Measurements from ENCODE around the gene PPP1R12B.
"Not testable (repeated sequence)": the region's sequence is repeated elsewhere in the genome, so short reads cannot be mapped to it uniquely, and the experiment has no call there.

Gene PPP1R12B

GRCh38 chr1:202405928-202406327, 57.4 kb downstream of the PPP1R12B start:
- no peak for DNase-seq

- not testable (repeated sequence) for DNase-seq
These were observed 58.4 kb downstream of the PPP1R12B start for GRCh38 chr1:202406896-202407295.

GRCh38 chr1:202407378-202407777, 58.9 kb downstream of the PPP1R12B start:
- peak; percentile 64 to 79 for DNase-seq

GRCh38 chr1:202410251-202410650, 61.8 kb downstream of the PPP1R12B start:
- DNase-seq = not testable (repeated sequence)

GRCh38 chr1:202410854-202411357, 62.4 kb downstream of the PPP1R12B start:
- peak in 1 of 2 experiments; percentile 25 for DNase-seq

DNA sequence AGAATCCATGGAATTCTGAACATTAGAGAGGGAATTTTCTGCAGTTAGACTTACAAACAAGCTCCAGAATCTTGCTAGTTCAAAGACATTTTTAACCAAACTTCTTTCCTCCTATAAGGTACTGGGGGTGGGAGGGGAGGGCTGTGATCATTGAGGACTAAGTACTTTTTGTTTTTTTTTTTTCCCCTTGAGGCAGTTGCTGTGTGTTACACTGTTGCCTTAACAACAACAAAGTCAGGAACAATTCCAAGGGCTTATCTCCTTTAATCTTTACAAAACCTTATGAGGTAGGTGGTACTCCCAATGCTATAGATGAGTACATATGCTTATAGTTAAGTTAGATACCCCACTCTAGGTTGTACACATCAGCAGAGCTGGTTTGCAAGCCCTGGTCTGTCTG, 62.9 kb downstream of the PPP1R12B start:
- DNase-seq = no peak

GRCh38 chr1:202412421-202412820, 63.9 kb downstream of the PPP1R12B start:
- DNase-seq = not testable (repeated sequence)

DNA sequence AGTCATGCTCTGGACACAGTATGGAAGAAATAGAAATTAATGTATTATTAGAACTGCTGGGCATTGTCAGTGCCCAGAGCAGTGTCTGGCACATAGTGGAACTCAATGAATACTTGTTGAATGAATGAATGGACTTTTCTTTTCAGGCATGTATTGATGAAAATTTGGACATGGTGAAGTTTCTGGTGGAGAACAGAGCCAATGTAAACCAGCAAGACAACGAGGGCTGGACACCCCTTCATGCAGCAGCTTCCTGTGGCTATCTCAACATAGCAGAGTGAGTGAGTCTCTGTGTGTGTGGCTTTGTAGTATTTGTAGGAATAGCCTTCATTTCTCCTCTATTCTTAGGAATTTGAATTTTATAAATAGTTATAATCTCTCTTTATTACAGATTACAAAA, 68.1 kb downstream of the PPP1R12B start:
- DNase-seq = no peak

GRCh38 chr1:202417141-202417540, 68.6 kb downstream of the PPP1R12B start:
- DNase-seq = not testable (repeated sequence)

GRCh38 chr1:202417762-202418201, 69.3 kb downstream of the PPP1R12B start:
- not testable (repeated sequence) for DNase-seq

DNA sequence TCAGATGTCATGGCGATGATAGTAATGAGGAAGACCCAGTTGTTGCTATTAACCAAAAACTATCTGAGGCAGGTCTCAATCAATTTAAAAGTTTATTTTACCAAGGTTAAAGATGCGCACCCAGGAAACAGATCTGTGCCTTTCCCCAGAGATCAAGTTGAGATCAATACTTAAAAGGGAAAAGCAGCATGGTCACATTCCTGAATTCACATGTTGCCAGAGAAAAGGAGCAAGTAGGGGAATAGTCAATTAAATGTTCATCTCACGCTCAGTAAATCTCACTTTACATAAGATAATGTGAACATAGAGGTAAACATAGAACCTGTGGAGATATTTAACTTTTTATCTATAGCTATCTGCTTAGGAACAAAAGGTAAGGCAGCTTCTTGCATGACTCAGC, 71.2 kb downstream of the PPP1R12B start:
- not testable (repeated sequence) for DNase-seq

- not testable (repeated sequence) for DNase-seq
These were observed 72.1 kb downstream of the PPP1R12B start for GRCh38 chr1:202420422-202421094.

- not testable (repeated sequence) for DNase-seq
These were observed 74.2 kb downstream of the PPP1R12B start for GRCh38 chr1:202422709-202423108.

DNA sequence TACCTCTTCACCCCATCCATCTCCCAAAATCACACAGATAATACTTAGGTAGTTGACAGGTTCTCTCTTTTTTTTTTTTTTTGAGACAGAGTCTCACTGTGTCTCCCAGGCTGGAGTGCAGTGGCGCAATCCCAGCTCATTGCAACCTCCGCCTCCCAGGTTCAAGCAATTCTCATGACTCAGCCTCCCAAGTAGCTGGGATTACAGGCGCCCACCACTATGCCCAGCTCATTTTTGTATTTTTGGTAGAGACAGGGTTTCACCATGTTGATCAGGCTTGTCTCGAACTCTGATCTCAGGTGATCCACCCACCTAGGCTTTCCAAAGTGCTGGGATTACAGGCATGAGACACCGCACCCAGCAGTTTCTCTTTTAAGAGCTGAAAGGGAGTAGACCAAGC, 75.8 kb downstream of the PPP1R12B start:
- not testable (repeated sequence) for DNase-seq

GRCh38 chr1:202430111-202430510, 81.6 kb downstream of the PPP1R12B start:
- DNase-seq = not testable (repeated sequence)

DNA sequence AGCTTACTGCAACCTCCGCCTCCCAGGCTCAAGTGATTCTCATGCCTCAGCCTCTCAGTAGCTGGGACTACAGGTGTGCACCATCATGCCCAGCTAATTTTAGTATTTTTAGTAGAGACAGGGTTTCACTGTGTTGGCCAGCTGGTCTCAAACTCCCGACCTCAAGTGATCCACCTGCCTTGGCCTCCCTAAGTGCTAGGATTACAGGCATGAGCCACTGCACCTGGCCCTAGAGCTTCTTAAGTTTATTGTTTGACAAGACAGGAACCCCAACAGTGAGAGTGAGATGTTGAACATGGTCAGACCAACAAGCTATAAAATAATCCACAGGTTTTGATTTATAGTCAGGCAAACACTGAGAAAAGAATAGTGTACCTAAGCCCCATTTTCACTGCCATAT, 83.8 kb downstream of the PPP1R12B start:
- peak; percentile 70 to 79 for DNase-seq

- no peak for DNase-seq
These were observed 84.9 kb downstream of the PPP1R12B start for GRCh38 chr1:202433155-202434043.

GRCh38 chr1:202434059-202434458, 85.6 kb downstream of the PPP1R12B start:
- DNase-seq = no peak

DNA sequence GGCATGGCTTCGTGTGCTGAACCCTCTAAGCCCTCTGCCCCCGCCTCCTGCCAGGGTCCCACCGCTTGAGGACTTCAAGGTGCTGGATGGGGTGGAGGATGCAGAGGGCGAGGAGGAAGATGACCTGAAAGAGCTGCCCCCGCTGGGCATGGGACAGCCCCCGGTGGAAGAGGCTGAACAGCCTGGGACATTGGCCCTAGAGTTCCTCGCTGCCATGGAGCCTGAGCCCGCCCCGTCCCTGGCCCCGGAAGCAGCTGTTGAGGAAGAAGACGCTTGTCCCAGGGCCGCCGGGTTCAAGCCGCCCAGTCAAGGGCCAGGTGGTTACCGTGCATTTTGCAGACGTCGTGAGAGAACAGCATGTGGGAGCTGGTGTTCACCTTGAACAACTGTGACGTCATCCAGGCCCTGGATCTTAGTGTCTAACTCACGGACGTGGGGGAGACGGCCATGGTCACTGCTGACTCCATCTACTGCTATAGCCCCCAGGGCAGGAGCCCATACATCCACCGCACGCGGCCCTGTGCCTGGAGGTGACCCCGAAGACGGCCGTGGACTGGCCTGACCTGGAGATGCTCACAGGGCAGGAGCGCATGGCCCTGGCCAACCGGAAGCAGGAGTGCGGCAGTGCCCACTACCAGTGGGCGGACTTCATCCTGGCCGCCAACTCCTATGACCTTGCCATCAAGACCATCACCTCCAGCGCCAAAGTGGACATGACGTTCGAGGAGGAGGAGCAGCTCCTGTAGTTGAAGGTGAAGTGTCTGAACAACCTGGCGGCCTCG, 90.1 kb downstream of the PPP1R12B start:
- no peak for DNase-seq

DNA sequence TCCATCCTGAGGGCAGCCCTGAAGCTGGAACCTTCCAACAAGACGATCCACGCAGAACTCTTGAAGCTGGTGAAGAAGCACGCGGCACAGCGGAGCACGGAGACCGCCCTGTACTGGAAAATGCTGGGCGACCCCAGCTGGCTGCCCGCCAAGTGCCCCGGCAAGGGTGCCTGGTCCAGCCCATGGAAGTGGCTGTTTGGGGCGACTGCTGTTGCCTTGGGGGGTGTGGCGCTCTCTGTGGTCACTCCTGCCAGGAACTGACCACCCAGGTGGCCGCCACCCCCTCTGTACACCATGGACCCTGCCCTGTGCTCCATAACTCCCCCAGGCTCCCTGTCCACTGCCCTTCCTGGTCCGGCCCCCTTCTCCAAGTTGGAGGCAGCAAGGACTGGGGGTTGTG, 90.8 kb downstream of the PPP1R12B start:
- DNase-seq = no peak

DNA sequence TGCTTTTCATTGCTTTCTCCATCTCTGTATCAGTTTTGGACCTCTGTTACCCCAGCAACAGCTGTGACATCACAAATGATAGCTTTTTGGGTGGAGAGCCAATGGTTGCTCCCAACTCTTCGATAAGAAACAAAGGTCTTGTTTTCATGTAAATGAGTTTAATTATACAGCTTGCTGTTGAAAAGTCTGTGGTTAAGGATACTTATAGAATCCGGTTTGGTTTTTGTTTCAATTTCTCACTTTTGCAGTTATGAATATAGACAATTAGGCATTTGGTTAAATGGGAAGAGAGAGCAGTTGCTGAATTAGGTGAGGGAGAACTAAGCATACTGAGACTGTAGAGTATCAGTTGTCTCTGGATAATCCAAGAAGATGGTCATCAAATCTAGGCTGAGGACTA, 99.6 kb downstream of the PPP1R12B start:
- DNase-seq = not testable (repeated sequence)

- DNase-seq = not testable (repeated sequence)
These were observed 103.1 kb downstream of the PPP1R12B start for GRCh38 chr1:202451641-202452040.

DNA sequence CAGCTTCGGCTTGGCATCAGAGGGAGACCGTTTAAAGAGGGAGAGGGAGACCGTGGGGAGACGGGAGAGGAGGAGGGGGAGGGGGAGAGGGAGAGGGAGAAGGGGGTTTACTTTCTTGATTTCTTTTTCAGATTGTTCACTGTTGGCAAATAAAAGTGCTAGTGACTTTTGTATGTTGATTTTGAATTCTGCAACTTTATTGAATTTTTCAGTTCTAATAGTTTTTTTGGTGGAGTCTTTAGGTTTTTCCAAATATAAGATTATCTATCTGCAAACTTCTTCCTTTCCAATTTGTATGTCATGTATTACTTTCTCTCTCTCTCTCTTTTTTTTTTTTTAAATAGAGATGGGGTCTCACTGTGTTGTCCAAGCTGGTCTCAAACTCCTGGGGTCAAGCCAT, 104.0 kb downstream of the PPP1R12B start:
- DNase-seq = no peak
